Measurements from ENCODE around the gene MVP.

MVP gene

DNA sequence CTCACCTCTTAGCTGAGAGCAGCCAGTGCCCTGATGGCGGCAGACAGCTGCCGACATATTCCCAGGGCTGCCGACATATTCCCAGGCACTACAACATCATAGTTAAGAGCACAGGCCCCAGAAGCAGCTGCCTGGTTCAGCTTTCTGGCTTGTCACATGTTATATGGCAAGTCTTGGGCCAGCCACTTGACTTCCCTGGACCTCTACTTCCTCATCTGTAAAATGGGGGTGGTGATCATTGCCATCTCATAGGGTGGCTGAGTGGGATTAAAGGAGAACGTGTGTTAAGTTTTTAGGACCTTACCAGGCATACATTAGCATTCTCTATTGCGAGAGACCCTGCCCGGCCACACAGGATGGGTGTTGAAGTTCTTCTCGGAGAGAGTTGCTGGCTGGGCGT lies 23.7 kb downstream of the MVP start:
- DNase-seq (ENCODE audit: low spot score): no peak
- no peak for TF ChIP-seq CTCF (IDR thresholded peaks at IDR 0.05; ENCODE audit: borderline replicate concordance, control extremely low read depth, extremely low read depth, insufficient read depth, missing control alignments)
- in situ Hi-C loops (cut with MboI; ENCODE audit: low sequenced_read_pairs, unreplicated experiment): no loop called here

DNA sequence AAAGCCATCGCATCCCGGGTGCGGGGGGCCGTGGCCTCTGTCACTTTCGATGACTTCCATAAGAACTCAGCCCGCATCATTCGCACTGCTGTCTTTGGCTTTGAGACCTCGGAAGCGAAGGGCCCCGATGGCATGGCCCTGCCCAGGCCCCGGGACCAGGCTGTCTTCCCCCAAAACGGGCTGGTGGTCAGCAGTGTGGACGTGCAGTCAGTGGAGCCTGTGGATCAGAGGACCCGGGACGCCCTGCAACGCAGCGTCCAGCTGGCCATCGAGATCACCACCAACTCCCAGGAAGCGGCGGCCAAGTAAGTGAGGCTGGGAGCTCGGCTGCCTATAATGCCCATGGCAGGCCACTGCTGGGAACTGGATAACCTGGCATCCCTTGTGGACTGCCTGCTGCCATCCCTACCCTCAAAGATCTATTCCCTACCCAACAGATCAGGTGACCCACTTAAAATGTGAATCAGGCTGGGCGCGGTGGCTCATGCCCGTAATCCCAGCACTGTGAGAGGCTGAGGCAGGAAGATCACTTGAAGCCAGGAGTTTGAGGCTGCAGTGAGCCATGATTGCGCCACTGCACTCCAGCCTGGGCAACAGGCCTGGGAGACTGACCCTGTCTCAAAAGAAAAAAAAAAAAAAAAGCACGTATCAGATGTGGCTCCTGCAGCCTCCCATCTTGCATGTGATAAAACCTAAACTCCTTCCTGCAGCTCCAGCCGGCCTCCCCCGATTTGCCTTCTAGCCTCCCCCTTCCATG lies 24.5 kb downstream of the MVP start:
- DNase-seq (ENCODE audit: low spot score): no peak
- in situ Hi-C loops (cut with MboI; ENCODE audit: low sequenced_read_pairs, unreplicated experiment): no loop called here
- no peak for TF ChIP-seq CTCF (IDR thresholded peaks at IDR 0.05; ENCODE audit: borderline replicate concordance, control extremely low read depth, extremely low read depth, insufficient read depth, missing control alignments)

- DNase-seq (ENCODE audit: low spot score): no peak
- in situ Hi-C loops (cut with MboI; ENCODE audit: low sequenced_read_pairs, unreplicated experiment): no loop called here
- no peak for TF ChIP-seq CTCF (IDR thresholded peaks at IDR 0.05; ENCODE audit: borderline replicate concordance, control extremely low read depth, extremely low read depth, insufficient read depth, missing control alignments)
These were observed 25.4 kb downstream of the MVP start for GRCh38 chr16:29845656-29846055.

- in situ Hi-C loops (cut with MboI; ENCODE audit: low sequenced_read_pairs, unreplicated experiment): no loop called here
- peak; percentile 85 for TF ChIP-seq CTCF (IDR thresholded peaks at IDR 0.05; ENCODE audit: borderline replicate concordance, control extremely low read depth, extremely low read depth, insufficient read depth, missing control alignments)
- DNase-seq (ENCODE audit: low spot score): peak; percentile 88
These were observed 28.4 kb downstream of the MVP start for GRCh38 chr16:29848420-29849297.

- no peak for DNase-seq (ENCODE audit: low spot score)
- in situ Hi-C loops (cut with MboI; ENCODE audit: low sequenced_read_pairs, unreplicated experiment): no loop called here
- no peak for TF ChIP-seq CTCF (IDR thresholded peaks at IDR 0.05; ENCODE audit: borderline replicate concordance, control extremely low read depth, extremely low read depth, insufficient read depth, missing control alignments)
These were observed 29.2 kb downstream of the MVP start for GRCh38 chr16:29849505-29849904.

GRCh38 chr16:29850998-29851397 lies 30.7 kb downstream of the MVP start:
- in situ Hi-C loops (cut with MboI; ENCODE audit: low sequenced_read_pairs, unreplicated experiment): no loop called here
- DNase-seq (ENCODE audit: low spot score): no peak
- no peak for TF ChIP-seq CTCF (IDR thresholded peaks at IDR 0.05; ENCODE audit: borderline replicate concordance, control extremely low read depth, extremely low read depth, insufficient read depth, missing control alignments)

Data from GM13976 (cell line).